HepG2 (cell line): Measurements from ENCODE around the gene UNC5C. TPM values are rescaled to one million over a fixed set of nuclear protein-coding genes. Genes with fewer than 3 reads are reported as not detected.

Experiments used
- ATAC-seq: fragments of 200-7000 bp; cut with Tn5 transposase; 3 replicates; pipeline ENCODE4 v1.9.1; 2020; ENCODE audit warnings: mild to moderate bottlenecking, moderate library complexity
- BruUV-seq: library from RNA; stranded (reverse); fragments of 400-500 nt; replicated peaks from 2 replicates; lab custom pipeline; 2021; lab: Mats Ljungman, UMichigan
- CTCF ChIA-PET: fragments of 300-600 bp; formaldehyde crosslinking; extraction: SDS; loops from one replicate; lab custom pipeline; 2021; ENCODE audit warnings: low total read pairs, inconsistent platforms, low intra/inter-chr PET ratio; lab: Yijun Ruan, JAX
- POLR2A ChIA-PET: fragments of 350-600 bp; sonication (Branson Sonifier 250); formaldehyde crosslinking; loops from one replicate; lab custom pipeline; 2020; ENCODE audit warnings: antibody characterized with exemption, inconsistent platforms; lab: Yijun Ruan, JAX
- DNase-seq: peaks from one replicate; pipeline ENCODE4 v3.0.0-alpha.2; 2015; ENCODE audit warnings: low spot score
- FAIRE-seq: peaks from 3 replicates; lab custom pipeline; 2011; peaks lifted over from hg19 to GRCh38; lab: Jason Lieb, UNC
- H2AFZ ChIP-seq: one replicate; pipeline ENCODE4 v1.6.1; 2011; ENCODE audit warnings: low read length, inconsistent platforms
- H3K27ac ChIP-seq: fragments of 300-600 bp; 3 replicates; pipeline ENCODE4 v1.8.0; 2011; ENCODE audit warnings: mixed run types, mild to moderate bottlenecking, mixed read lengths, low read length, inconsistent platforms; ENCODE audit not compliant: insufficient read depth; ENCODE audit errors: extremely low read length
- H3K27me3 ChIP-seq, 2 experiments: fragments of 200-600 bp in 1 of 2; 2 replicates in 1 of 2; 3 replicates in 1 of 2; pipeline versions ENCODE4 v1.6.0 to v1.8.0; 2011; ENCODE audit warnings: low read length in 2 of 2, mild to moderate bottlenecking in 2 of 2, moderate library complexity in 2 of 2, inconsistent platforms in 1 of 2; ENCODE audit not compliant: insufficient read depth in 2 of 2, control insufficient read depth in 1 of 2
- H3K36me3 ChIP-seq, 2 experiments: fragments of 200-600 bp in 1 of 2; replicated peaks in 1 of 2; 2 replicates in 1 of 2; 3 replicates in 1 of 2; pipeline versions ENCODE4 v1.5.1 to v1.8.0; 2011; ENCODE audit warnings: low read length in 2 of 2, inconsistent platforms in 1 of 2; ENCODE audit not compliant: insufficient read depth in 2 of 2, control insufficient read depth in 1 of 2
- H3K4me1 ChIP-seq: 2 replicates; pipeline ENCODE4 v1.5.1; 2012; ENCODE audit warnings: low read length, inconsistent platforms; ENCODE audit not compliant: insufficient read depth
- H3K4me2 ChIP-seq: 2 replicates; pipeline ENCODE4 v1.6.0; 2011; ENCODE audit warnings: low read depth, low read length, inconsistent platforms
- H3K4me3 ChIP-seq, 3 experiments: fragments of 200-600 bp in 1 of 3; sonication (generic), shearing (Covaris generic) in 1 of 3; replicated peaks in 1 of 3; 2 replicates each; pipeline ENCODE4 v1.5.1; 2011 to 2016; ENCODE audit warnings: low read length in 3 of 3, inconsistent platforms in 2 of 3, low read depth in 2 of 3, mild to moderate bottlenecking in 2 of 3, control low read depth in 1 of 3, mixed read lengths in 1 of 3; ENCODE audit not compliant: insufficient read depth in 1 of 3
- H3K79me2 ChIP-seq: one replicate; pipeline ENCODE4 v1.6.1; 2011; ENCODE audit warnings: low read length, inconsistent platforms; ENCODE audit not compliant: insufficient read depth
- H3K9ac ChIP-seq: 2 replicates; pipeline ENCODE4 v1.6.0; 2011; ENCODE audit warnings: mild to moderate bottlenecking, low read depth, low read length, inconsistent platforms; ENCODE audit not compliant: insufficient read depth
- H3K9me3 ChIP-seq: 2 replicates; pipeline ENCODE4 v1.5.1; 2012; ENCODE audit warnings: mild to moderate bottlenecking, low read length
- H4K20me1 ChIP-seq: 2 replicates; pipeline ENCODE4 v1.6.0; 2011; ENCODE audit warnings: inconsistent platforms, mild to moderate bottlenecking, low read length, moderate library complexity; ENCODE audit not compliant: insufficient read depth
- DMAP1 ChIP-seq: IDR thresholded peaks from 2 replicates; pipeline ENCODE4 v1.6.1; 2016
- DPF2 ChIP-seq: sonication (generic); formaldehyde crosslinking; IDR thresholded peaks from 2 replicates; pipeline ENCODE4 v1.4.0; 2020; ENCODE audit warnings: mild to moderate bottlenecking, low read depth, missing genetic modification reagents, borderline replicate concordance
- THYN1 ChIP-seq: sonication (generic); formaldehyde crosslinking; IDR thresholded peaks from 2 replicates; pipeline ENCODE4 v1.8.1; 2023; ENCODE audit warnings: low read depth, mild to moderate bottlenecking, moderate library complexity, missing genetic modification reagents, borderline replicate concordance
- ZNF773 ChIP-seq: sonication (generic); formaldehyde crosslinking; IDR thresholded peaks from 2 replicates; pipeline ENCODE4 v1.4.0; 2020; ENCODE audit warnings: missing genetic modification reagents, borderline replicate concordance
- in situ Hi-C: cut with HindIII; loops from 2 replicates; pipeline ENCODE4 v1.10.0; 2017; ENCODE audit warnings: low pct_unique_long_range_greater_than_20kb; ENCODE audit not compliant: extremely low pct_ligation_motif_present
- intact Hi-C: fragments of 100-400 bp; cut with micrococcal nuclease; formaldehyde crosslinking; loops from one replicate; pipeline ENCODE4 v1.10.0; 2022; ENCODE audit not compliant: unreplicated experiment
- polyA plus RNA-seq, 8 experiments: library from polyadenylated mRNA; depleted of rRNA in 3 of 8; stranded (reverse) in 7 of 8; unstranded in 1 of 8; fragments of >200 nt; fragmentation: Illumina TruSeq in 4 of 8; extraction: Trizol in 4 of 8; gene quantifications; 2 replicates each; pipeline versions ENCODE4 v1.2.1 to v1.2.3, GENCODE V29; 2011 to 2016; ENCODE audit warnings: low read depth in 4 of 8, missing spikeins in 1 of 8, mixed read lengths in 1 of 8; ENCODE audit not compliant: insufficient read depth in 1 of 8
- total RNA-seq, 5 experiments: library from RNA; depleted of rRNA; stranded (reverse); fragments of >200 nt; fragmentation: Illumina TruSeq; extraction: Trizol; gene quantifications; 2 replicates each; pipeline ENCODE4 v1.2.3, GENCODE V29; 2016; ENCODE audit warnings: low read depth in 1 of 5
- TF ChIP-seq, protein P1 (sequence below): sonication (generic); formaldehyde crosslinking; IDR thresholded peaks from 2 replicates; pipeline ENCODE4 v1.5.0; 2020; ENCODE audit warnings: missing genetic modification reagents, mild to moderate bottlenecking, borderline replicate concordance
- TF ChIP-seq, protein P2 (sequence below): sonication (generic); formaldehyde crosslinking; IDR thresholded peaks from 2 replicates; pipeline ENCODE4 v1.9.0; 2021; ENCODE audit warnings: missing genetic modification reagents, mild to moderate bottlenecking, borderline replicate concordance
- TF ChIP-seq, protein P3 (sequence below): sonication (generic); formaldehyde crosslinking; IDR thresholded peaks from 2 replicates; pipeline ENCODE4 v1.4.0; 2020; ENCODE audit warnings: missing genetic modification reagents, borderline replicate concordance
- TF ChIP-seq, protein P4 (sequence below): sonication (generic); formaldehyde crosslinking; conservative IDR thresholded peaks from 2 replicates; pipeline ENCODE4 v1.8.0; 2022; ENCODE audit warnings: low read depth, missing genetic modification reagents

The UNC5C gene
- total and polyA plus RNA-seq, 2 of the 13 experiments (the other 11 are each of a cell fraction or from before 2014, with no cell fraction given) = not detected

DNA sequence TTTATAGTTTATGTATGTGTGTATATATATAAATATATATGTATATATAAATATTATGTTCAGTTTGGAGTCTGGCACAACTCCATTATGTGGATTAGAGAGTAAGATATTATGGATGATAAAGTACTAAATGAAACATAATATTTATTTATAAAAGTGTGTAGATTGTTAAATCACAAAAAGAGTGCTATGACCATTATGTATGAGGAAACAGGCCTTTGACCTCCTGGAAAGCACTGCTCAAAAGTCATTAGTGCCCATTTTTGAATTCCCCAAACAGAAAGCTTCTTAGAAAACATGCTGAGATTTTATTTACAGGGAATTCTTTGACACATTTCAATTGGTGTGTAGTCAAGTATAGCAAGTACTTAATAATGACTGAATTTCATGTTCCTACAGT, 391.2 kb downstream of the UNC5C start:
- ATAC-seq (no peak), FAIRE-seq (no peak)
- POLR2A ChIA-PET = no interaction called here
- Histone ChIP-seq H3K27ac (no peak overlapping the region), H3K4me3 (no peak overlapping the region)
- intact Hi-C loops = no loop called here
- in situ Hi-C loops = loop anchor here (25.0 kb wide), 1 partner anchor 2005 kb away; no protein-coding TSS in a partner anchor
- TF ChIP-seq, protein P1, sequence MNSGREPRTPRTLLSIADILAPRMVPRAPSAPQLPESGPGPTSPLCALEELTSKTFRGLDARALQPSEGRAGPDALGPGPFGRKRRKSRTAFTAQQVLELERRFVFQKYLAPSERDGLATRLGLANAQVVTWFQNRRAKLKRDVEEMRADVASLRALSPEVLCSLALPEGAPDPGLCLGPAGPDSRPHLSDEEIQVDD (CRISPR knock-in tag) = no peak
- TF ChIP-seq ZNF773 = no peak
- TF ChIP-seq, protein P2, sequence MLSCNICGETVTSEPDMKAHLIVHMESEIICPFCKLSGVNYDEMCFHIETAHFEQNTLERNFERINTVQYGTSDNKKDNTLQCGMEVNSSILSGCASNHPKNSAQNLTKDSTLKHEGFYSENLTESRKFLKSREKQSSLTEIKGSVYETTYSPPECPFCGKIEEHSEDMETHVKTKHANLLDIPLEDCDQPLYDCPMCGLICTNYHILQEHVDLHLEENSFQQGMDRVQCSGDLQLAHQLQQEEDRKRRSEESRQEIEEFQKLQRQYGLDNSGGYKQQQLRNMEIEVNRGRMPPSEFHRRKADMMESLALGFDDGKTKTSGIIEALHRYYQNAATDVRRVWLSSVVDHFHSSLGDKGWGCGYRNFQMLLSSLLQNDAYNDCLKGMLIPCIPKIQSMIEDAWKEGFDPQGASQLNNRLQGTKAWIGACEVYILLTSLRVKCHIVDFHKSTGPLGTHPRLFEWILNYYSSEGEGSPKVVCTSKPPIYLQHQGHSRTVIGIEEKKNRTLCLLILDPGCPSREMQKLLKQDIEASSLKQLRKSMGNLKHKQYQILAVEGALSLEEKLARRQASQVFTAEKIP (CRISPR knock-in tag) = no peak
- TF ChIP-seq, protein P3, sequence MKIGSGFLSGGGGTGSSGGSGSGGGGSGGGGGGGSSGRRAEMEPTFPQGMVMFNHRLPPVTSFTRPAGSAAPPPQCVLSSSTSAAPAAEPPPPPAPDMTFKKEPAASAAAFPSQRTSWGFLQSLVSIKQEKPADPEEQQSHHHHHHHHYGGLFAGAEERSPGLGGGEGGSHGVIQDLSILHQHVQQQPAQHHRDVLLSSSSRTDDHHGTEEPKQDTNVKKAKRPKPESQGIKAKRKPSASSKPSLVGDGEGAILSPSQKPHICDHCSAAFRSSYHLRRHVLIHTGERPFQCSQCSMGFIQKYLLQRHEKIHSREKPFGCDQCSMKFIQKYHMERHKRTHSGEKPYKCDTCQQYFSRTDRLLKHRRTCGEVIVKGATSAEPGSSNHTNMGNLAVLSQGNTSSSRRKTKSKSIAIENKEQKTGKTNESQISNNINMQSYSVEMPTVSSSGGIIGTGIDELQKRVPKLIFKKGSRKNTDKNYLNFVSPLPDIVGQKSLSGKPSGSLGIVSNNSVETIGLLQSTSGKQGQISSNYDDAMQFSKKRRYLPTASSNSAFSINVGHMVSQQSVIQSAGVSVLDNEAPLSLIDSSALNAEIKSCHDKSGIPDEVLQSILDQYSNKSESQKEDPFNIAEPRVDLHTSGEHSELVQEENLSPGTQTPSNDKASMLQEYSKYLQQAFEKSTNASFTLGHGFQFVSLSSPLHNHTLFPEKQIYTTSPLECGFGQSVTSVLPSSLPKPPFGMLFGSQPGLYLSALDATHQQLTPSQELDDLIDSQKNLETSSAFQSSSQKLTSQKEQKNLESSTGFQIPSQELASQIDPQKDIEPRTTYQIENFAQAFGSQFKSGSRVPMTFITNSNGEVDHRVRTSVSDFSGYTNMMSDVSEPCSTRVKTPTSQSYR (CRISPR knock-in tag) = no peak
- no peak for TF ChIP-seq DPF2 (CRISPR knock-in tag)
- TF ChIP-seq, protein P4, sequence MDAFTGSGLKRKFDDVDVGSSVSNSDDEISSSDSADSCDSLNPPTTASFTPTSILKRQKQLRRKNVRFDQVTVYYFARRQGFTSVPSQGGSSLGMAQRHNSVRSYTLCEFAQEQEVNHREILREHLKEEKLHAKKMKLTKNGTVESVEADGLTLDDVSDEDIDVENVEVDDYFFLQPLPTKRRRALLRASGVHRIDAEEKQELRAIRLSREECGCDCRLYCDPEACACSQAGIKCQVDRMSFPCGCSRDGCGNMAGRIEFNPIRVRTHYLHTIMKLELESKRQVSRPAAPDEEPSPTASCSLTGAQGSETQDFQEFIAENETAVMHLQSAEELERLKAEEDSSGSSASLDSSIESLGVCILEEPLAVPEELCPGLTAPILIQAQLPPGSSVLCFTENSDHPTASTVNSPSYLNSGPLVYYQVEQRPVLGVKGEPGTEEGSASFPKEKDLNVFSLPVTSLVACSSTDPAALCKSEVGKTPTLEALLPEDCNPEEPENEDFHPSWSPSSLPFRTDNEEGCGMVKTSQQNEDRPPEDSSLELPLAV (CRISPR knock-in tag) = no peak
- TF ChIP-seq THYN1 = no peak
- no peak for TF ChIP-seq DMAP1
- TF ChIP-seq, all 625 proteins: peak for 0
- H3K79me2 ChIP-seq = no peaks in the 10 kb centered on the region
- H3K27me3 ChIP-seq = no peaks in the 10 kb centered on the region
- H2AFZ ChIP-seq = no peak overlapping the region
- H3K4me2 ChIP-seq = no peak overlapping the region
- CTCF ChIA-PET = no interaction called here
- H3K4me1 ChIP-seq = no peaks in the 10 kb centered on the region
- no TSS peak for BruUV-seq
- no peak for DNase-seq
- no peaks in the 10 kb centered on the region for H3K9me3 ChIP-seq
- H3K9ac ChIP-seq = no peak overlapping the region
- no peaks in the 10 kb centered on the region for H3K36me3 ChIP-seq
- H4K20me1 ChIP-seq = no peaks in the 10 kb centered on the region
